Mucosa of gallbladder (tissue), 1 donor: ENCODE measurements around the gene SCYL1. TPM values are rescaled to one million over a fixed set of nuclear protein-coding genes. Genes with fewer than 3 reads are reported as not detected.

Experiments
- DNase-seq: peaks from one replicate; pipeline ENCODE4 v3.0.0-alpha.2; 2020; ENCODE audit warnings: low spot score
- total RNA-seq: library from RNA; stranded (reverse); gene quantifications from one replicate; pipeline ENCODE4 v1.2.1, GENCODE V29; 2021
- donor health status: DM: no; HTN: no; CAD: no.

Gene SCYL1
- 90.1 TPM for total RNA-seq

GRCh38 chr11:65524741-65525545 lies at the start of gene SCYL1:
Gene SCYL1 (plus strand): TSS chr11:65525083. CDS start chr11:65525154, 71 bp downstream.
- peak; percentile 83 for DNase-seq

- DNase-seq, result no peak
These were observed 48.2 kb upstream of the SCYL1 start for GRCh38 chr11:65476632-65477148.

- DNase-seq, result peak; percentile 96
These were observed 47.5 kb upstream of the SCYL1 start for GRCh38 chr11:65477149-65477965.

- DNase-seq, result no peak
These were observed 46.3 kb upstream of the SCYL1 start for GRCh38 chr11:65478388-65479183.

GRCh38 chr11:65479184-65480145 lies 45.4 kb upstream of the SCYL1 start:
- peak; percentile 71 for DNase-seq

DNA sequence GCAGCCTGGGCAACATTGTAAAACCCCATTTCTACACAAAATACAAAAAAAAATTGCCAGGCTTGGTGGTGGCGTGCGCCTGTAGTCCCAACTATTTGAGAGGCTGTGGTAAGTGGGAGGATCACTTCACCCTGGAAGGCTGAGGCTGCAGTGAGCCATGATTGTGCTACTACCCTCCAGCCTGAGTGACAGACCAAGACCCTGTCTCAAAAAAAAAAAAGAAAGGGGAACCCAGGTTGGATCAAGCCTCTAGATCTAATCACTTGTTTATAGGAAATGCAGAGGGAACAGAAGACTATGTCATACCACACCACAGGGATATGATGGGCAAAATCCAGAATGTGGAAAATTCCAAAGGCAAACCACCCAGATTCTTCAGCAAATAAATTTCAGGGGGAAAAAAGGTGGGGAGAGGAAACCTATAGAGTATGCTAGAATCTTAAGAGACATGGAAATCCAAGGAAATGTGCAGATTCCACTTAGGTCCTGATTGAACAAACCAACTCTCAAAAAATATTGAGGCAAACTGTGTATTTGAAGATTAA lies 42.5 kb upstream of the SCYL1 start:
- DNase-seq, result no peak

DNA sequence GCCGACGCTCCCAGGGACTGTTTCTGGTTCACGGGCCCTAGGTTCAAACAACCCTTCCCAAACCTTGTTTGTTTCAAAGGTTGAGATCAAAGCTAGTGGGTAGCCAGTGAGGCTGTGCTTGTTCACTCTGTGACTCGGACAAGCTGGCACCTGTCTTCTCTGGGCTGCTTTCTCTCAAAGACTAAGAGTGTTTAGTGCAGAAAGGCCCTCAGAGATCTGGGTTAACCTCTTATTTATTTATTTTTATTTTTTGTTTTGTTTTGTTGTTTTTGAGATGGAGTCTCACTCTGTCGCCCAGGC lies 39.0 kb upstream of the SCYL1 start:
- DNase-seq, result no peak

DNA sequence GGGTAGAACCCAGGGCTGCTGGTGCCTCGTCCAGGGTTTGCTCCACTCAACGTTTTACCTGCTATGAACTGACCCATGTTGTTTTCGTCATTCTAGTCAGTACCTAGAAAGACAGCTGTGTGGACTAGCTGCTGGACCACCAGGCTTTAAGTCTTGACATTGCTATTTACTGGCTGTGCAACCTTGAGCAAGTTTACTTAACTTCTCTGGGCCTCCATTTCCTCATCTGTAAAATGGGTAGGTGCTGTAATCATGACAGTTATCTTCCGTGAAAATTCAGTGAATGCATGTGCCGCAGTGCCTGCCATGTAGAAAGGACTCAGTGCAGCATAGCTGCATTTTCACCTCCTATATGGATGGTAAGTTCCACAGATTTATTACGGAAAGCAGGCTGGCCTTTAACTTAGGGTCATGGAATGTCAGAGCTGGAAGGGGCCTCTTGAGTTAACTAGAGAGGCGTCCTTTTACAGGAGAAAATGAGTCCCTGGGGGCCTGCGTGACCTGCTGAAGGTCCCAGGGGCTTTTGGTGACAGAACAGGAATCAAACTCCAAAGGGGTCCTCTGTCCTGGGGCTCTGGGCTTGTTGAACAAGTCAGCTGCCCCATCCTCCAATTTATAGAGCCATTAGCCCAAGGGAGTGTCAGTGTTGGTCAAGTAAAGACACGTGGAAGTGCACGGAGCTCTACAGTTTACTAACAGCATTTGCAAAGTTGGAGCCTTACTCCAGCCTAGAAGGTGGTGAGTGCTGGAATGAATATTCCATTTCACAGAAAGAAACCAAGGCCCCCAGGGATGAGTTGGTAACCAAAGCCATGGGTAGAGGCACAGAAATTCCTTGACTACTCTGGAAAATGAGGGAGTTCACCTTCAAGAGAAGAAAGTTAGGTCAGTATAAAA lies 38.1 kb upstream of the SCYL1 start:
- no peak for DNase-seq

GRCh38 chr11:65487467-65488272 lies 37.2 kb upstream of the SCYL1 start:
- DNase-seq, result peak; percentile 99

DNA sequence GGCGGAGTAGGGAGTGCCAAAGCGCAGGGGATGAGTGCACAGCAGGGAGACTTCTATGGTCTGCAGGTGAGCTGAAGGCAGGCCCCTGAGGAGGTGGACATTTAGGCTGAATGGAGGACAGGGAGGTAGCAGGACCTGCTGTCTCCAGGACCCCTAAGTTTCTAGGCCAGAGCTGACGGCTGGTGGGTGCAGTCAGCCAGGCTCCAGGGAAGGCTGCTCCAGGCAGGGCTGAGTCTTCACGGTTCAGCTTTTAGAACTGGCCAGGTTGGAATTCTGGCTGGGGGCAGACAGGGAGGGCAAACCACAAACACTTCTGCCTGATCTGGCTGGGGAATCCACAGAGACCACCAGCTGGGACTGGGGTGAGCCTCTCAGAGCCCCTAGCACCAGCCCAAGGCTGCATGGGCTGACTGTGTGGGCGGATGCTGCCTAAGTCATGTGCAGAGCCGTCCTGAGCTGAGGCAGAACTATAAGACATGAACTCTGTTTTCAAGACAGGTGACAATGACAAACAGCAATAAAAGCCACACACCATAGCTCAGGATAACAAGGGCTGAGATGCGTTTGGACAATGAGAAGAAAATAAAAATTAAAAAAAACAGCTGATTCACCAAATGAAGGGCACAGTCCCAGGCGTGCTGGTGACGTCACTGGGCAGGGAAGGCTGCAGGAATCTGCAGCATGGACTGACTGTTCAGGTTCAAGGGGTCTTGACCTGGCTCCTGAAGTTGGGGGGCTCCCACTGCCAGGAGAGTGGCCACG lies 36.4 kb upstream of the SCYL1 start:
- DNase-seq, result no peak

DNA sequence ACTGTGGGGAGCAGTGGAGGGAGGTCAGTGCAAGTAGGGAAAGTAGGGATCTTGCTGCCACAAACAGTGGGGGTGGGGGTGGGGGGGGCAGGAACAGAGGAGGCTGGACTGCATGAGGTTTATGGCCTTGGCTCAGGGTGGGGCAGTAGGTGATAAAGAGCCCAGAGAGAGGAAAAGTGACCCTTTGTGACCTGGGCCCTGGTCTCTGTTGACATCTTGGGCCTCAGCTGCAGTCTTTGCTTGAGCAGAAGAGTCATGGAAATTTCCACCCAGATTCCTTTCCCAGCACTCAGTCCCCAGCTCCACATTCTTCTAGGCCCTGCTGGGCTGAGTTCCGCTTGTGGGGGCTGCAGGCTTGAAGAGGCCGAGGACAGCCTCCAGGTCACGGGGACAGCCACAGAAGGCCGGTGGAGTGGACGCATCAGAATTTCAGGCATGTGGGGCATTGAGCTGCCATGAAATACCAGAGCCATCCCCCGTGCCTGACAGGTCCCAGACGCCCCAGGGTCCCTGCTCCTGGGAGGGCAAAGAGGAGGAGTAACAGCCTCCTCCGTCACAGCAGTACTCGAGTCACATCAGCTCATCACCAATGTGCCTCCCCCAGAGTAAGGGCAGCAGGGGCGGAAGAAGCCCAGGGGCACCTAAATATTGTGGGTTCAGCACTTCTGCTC lies 35.7 kb upstream of the SCYL1 start:
- no peak for DNase-seq

- DNase-seq, result no peak
These were observed 35.1 kb upstream of the SCYL1 start for GRCh38 chr11:65489706-65490320.

DNA sequence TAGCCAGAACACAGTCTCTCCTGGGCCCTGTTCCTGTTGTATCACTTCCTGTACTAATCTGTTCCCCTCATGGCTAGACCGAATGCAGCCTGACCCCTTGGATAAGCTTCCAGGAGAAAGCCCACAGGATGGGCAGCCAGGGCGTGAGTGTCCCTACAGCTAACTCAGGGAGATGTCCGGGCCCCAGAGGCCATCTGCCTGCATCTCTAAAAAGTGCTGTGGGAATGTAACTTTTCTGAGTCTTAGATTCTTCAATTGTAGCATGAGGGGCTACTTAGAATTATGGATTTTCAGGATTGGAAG lies 33.8 kb upstream of the SCYL1 start:
- DNase-seq, result no peak

DNA sequence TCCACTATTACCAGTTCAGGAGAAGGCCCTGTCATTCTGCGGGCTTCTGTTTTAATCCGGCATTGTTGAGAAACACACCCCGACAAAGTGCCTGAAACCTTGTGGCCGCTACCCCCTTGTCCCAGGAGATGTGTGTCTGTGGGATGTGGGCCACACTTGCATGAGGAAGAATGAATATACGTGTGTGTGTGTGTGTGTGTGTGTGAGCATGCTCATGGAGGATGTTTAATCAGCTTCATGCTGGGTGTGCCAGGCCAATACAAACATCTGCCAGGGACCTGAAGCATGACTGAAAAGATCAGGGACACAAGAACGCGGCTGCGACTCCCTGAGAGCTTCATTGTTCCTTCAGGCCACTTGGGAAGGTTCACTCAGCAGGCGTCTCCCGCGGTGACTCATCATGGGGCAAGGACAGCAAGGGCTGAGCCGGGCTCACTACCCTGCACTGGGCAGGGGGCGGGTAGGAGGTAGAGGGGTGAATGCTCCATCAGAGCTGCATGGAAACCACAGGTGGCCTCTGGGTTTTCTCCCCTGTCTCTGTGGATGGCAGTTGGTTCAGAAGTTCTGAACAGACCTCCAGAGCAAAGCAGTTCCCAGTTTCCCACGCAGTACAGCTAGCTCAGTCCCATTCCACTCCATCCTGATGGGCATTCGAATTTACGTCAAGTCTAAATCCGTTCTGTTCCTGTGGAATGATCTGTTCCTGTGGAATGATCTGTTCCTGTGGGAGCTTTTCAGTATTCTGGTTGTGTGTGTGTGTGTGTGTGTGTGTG lies 33.1 kb upstream of the SCYL1 start:
- DNase-seq, result peak; percentile 92

GRCh38 chr11:65492387-65492636 lies 32.6 kb upstream of the SCYL1 start:
- no peak for DNase-seq

DNA sequence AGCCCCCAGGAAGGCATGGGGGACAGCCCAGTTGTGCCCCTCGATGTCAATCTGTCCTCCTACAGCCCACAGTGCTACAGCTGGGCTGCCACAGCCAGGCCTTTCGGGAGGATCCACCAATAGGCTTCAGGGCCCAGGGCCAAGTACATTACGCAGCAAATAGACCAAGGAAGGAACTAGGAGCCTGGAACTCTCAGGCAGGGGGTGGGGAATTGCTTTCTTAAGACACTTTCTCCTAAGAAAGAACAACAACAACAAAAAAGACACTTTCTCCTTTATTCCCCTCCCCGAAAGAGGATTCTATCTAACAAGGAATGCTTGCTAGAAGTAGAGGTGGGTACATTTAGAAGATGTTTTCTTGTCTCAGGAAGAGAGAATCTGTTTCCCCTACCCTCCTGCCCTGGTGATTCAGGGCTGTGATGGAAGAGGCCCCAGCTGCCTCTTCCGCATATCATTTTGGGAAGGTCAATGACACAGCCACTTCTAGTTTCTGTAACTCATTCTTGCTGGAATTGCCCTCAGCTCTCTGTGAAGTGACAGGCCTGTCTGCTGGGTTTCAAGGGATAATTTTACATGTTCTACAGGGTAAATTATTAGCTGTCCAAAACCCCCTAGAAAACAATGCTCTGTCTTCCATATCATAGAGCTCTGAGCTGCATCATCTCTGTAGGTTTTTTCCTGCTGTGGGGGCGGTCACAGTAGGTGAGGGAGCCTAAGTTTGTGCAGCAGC lies 32.1 kb upstream of the SCYL1 start:
- DNase-seq, result peak; percentile 85
